NCI-H2107 (cell line): ENCODE measurements around the gene NOD2.
A peak's percentile ranks its signal among the peaks of the same experiment; 100 is the strongest.

Experiments
- DNase-seq: peaks from one replicate; lab custom pipeline; 2025; lab: John Stamatoyannopoulos, UW

Gene NOD2

DNA sequence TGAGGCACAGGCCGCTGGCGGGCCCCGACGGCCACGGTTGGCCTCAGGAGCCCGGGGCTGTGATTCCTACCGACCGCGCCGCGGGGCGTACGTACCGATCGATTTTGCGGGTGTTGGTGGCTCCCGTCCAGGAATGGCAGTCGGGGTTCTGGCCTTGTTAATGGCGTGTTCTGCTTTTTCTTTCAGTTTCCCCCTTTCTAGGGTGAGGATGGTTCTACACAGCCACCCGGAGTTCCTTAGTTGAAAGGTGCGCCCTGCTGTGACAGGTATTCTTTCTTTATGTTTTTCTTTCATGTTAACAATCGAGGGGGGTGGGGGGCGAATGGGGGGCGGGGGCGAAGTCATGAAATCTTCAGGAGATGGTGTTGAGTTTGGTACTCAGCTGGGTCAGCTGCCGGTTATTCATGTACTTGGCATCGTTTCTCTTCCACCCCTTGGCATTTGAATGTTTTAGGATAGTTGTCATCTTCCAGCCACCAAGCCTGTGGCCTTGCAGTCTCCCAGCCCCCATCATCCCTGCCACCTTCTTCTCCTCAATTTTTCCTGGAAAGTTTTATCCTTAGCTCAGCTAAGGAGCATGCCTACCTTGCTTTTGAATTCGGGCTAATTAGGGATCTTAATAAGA lies 49.3 kb downstream of the NOD2 start:
- DNase-seq, result no peak

DNA sequence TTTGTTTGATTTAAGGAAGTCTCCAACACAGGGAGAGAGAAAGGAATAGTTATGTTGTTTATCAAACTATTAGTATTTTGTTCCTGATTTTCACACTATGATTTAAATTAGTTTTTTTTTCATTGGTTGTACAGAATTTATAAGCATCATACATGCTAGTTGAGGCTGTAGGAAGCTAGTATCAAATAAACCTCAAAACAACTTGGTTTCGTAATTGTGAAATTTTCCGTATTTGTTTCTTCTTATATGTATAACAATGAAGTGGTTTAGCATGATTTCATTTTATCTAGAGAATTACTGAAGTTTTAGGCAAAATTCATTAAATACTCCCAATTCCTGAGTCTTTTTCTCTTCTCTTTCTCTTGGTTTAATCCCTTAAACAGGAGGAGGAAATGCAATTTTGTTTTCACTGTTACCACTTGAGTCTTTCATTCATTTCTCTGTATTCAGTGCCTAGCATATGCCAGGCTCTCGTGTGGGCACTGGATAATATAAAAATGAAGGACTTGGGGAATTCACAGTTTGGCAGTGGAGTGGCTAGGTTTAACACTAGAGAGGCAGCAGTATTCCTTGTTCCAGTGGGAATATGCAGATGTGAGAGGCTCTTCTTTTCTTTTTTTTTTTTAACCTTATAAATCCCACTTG lies 50.3 kb downstream of the NOD2 start:
- DNase-seq, result no peak

DNA sequence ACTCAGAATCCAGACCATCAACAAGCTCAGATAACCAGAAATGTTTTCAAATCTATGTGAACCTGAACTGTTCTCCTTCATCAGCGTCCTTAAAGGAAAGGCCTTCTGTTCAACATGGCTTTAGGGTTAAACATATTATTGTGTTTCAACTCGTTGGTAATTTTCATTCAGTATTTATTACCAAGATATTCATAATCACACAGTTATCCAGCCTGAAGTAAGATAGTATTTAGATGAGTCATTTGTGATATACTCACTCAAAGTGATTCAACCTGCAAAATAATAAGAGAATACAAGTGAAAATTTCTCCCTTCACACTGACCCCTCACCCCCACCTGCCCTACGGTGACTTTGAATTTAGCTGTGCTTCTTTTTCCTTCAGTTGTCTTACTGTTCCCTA lies 51.5 kb downstream of the NOD2 start:
- DNase-seq, result no peak

DNA sequence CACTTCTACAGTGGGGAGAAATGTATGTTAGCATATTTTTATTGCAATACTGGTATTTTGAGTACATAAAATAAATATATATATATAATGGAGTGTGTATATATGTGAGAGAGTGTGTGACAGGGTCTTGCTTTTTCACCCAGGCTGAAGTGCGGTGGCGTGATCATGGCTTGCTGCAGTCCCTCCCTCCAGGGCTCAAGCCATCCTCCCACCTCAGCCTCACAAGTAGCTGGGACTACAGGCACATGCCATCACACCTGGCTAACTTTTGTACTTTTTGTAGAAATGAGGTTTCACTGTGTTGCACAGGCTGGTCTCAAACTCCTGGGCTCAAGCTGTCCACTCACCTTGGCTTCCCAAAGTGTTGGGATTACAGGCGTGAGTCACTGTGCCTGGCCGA lies 52.5 kb downstream of the NOD2 start:
- no peak for DNase-seq

DNA sequence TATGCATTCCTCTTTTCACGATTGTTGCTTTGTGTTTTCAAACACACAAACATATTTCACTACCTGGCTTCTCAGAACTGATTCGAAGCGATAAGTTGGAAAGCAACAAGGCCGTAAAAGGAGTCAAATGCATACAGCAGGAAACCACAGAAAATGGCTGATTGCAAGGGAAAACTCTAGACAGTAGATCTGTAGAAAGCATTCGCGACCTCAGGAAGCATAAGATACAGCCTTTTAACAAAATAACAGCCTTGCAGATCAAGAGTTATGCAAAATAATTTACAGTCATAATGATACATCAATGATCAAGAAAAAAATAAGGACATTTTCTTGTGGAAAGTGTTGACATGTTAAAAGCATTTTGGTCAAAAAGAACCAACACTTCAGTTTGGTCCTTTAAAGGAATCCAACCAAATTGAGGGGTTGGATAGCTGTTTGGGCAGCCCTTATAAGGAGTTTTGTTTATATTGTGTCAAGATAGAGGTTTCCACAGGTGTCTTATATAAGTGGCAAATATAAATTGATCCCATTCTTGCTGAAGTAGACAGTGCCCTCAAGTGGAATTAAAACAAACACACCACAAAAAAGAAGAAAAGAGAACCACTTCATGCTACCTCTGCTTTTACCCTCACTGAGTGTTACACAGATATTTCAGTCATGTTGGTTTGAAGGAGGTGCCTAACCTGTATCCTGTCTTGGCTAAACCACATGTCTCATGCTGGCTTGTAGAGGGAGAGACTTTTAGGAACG lies 54.0 kb downstream of the NOD2 start:
- peak; percentile 15 for DNase-seq

DNA sequence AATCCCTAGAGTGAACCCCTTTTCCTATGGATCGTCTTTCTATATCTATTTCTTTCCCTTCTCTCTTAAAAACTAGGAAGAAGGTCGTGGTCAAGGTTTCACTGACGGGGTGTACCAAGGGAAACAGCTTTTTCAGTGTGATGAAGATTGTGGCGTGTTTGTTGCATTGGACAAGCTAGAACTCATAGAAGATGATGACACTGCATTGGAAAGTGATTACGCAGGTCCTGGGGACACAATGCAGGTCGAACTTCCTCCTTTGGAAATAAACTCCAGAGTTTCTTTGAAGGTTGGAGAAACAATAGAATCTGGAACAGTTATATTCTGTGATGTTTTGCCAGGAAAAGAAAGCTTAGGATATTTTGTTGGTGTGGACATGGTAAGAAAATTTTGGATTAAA lies 58.1 kb downstream of the NOD2 start:
- DNase-seq, result no peak

DNA sequence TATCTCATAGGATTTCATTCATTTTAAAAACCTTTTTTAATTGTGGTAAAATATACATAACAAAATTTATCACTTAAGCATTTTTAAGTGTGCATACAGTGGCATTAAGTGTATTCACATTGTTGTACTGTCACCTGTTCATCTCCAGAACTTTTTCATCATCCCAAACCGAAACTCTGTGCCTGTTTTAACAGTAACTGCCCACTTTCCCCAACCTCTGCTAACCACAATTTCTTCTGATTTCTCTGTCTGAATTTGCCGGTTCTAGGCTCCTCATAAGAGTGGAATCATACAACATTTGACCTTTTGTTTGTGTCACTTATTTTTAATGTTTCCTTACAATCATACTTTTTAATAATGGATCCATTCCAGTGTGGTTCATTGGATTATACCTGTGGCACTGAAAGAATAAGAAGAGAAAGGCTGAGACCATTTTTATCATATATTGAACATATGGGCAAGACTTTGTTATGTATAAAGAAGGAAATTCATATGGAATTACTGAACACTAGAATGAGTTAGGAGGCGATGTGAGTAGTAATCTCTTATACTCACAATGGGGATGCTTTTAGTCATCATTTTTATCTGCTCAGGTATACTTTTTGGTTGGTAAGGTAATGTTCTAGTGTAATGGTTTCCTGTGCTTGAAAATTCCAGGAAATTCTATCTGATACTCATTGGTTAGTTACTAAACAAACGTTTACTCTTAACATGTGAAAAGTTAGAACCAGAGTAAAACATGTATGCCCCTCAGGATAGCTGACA lies 59.2 kb downstream of the NOD2 start:
- no peak for DNase-seq

DNA sequence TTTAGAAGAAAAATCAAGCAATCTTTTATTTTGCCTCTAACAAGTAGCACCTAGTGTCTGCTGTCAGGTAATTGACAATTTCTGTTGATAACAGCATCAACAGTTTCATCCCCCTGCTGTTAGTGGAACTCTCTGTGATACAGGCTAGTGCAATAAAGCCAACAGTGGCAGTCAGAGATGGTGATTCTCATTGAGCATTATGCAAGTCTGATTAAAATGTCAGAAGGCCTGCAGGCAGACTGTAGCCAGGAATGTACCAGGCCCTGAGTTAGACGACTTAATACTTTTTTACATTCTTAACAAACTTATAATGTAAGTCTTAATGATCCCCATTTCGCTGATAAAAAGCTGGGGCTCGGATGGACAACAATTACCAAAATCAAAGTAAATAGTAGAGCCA lies 63.1 kb downstream of the NOD2 start:
- DNase-seq, result no peak

DNA sequence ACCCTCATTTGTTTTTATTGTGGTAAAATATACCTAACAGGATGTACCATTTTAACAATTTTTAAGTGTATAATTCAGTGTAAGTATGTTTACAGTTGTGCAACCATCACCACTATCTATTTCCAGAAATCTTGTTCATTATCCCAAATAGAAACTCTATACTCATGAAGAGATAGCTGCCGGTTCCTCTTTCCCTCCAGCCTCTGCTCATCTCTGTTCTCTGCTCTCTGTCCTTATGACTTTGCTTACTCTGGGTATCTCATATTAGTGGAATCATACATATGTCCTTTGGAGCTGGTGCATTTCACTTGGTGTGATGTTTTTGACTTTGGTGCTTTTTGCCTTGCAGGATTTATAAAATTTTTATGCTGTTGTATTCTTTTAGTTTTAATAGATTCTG lies 67.9 kb downstream of the NOD2 start:
- DNase-seq, result no peak

DNA sequence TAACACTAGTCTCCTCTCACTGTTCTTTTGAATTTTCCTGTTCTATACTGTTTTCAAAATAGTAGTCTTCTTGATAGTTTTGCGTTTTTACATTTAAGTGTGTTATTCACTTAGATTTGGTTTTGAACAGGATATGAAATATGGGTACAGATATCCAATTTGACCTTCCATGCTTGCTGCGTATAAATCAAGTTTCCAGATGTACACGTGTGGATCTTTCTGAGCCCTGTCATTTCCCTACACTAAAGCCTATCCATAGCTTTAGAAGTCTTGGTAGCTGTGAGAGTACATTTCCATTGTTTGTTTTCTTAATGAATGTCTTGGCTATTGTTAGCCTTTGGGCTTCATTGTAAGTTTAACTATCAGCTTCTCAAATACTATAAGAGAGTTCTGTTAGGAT lies 68.8 kb downstream of the NOD2 start:
- no peak for DNase-seq

DNA sequence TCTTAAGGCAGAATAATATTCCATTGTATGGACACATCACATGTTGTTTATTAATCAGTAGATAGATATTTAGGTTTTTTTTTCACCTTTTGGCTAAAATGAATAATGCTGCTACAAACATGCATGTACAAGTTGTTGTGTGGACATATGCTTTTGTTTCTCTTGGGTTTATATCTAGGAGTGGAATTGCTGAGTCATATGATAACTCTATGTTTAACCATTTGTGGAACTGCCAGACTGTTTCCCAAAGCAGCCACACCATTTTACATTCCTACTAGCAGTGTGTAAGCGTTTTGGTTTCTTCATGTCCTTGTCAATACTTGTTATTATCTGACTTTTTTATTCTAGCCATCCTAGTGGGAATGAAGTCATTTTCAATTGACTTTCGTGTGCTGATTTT lies 69.8 kb downstream of the NOD2 start:
- no peak for DNase-seq

DNA sequence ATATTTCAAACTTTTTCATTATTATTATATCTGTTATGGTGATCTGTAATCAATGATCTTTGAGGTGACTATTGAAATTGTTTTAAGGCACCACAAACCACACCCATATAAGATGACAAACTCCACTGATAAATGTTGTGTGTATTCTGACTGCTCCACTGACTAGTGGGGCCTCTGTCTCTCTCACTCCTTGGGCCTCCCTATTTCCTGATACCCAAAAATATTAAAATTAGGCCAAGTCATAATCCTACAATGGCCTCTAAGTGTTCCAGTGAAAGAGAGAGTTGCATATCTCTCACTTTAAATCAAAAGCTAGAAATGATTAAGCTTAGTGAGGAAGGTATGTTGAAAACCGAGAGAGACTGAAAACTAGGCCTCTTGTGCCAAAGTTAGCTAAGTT lies 71.9 kb downstream of the NOD2 start:
- no peak for DNase-seq

DNA sequence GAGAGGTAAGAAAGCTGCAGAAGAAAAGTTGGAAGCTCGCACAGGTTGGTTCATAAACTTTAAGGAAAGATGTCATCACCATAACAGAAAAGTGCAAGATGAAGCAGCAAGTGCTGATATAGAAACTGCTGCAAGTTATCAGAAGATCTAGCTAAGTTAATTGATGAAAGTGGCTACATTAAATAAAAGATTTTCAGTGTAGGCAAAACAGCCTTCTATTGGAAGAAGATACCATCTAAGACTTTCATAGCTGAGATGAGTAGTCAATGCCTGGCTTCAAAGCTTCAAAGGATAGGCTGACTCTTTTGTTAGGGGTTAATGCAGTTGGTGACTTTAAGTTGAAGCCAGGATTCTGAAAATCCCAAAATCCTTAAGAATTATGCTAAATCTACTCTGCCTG lies 72.5 kb downstream of the NOD2 start:
- no peak for DNase-seq

DNA sequence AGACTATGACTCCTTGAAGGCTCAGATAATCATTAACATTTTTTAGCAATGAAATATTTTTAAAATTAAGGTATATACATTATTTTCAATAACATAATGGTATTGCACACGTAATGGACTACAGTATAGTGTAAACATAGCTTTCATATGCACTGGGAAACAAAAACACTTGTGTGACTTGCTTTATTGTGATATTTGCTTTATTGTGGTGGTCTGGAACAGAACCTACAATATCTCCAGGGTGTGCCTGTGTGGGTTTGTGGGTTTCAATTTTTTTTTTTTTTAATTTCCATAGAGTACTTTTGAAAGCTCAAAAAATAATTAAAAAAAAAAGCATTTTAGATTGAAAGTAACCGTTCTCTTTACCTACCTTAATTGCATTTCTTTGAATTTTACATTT lies 73.8 kb downstream of the NOD2 start:
- DNase-seq, result no peak

DNA sequence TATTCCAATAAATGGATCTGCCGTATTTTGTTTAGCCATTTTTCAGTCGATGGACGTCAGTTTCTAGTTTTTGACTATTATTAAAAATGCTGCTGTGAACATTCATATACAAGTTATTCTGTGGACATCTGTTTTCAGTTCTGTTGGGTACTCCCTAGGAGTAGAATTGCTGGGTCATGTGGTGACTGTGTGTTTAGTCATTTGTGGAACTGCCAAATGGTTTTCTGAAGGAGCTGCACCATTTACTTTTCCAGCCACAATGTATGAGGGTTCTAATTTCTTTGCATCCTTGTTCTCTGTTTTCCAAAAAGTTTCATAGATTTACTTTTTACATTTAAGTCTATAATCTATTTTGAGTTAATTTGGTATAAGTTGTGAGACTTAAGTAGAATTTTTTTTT lies 78.0 kb downstream of the NOD2 start:
- no peak for DNase-seq

DNA sequence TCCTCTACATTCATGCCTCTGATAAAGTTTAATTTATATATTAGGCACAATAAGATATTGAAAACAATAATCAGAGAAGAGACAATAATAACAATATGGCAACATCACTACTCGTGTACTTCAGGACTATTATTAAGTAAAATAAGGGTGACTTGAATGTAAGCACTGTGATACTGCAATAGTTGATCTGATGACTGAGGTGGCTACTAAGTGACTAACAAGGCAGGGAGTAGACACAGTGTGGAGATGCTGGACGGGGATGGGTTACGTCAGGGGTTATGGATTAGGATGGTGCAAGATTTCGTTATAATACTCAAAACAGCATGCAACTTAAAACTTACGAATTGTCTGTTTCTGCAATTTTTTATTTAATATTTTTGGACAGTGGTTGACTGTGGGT lies 81.0 kb downstream of the NOD2 start:
- DNase-seq, result no peak

DNA sequence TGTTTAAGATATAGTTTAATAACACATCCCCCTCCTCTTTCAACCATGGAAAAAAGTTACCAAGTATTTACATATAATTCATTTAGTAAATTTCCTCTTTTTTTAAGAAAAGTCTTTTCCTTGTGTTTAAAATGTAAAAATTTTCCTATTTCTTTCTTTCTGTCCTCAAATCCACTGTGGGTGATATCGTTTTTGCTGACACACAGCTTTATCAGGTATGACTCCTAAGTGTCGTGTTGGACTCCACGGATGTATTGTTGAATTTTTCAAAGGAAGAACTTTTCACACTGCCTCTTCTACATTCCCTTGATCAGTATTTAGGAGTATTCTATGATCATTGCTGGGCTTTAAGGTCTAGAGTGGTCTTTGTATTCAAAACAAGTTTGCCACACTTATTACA lies 81.6 kb downstream of the NOD2 start:
- no peak for DNase-seq

DNA sequence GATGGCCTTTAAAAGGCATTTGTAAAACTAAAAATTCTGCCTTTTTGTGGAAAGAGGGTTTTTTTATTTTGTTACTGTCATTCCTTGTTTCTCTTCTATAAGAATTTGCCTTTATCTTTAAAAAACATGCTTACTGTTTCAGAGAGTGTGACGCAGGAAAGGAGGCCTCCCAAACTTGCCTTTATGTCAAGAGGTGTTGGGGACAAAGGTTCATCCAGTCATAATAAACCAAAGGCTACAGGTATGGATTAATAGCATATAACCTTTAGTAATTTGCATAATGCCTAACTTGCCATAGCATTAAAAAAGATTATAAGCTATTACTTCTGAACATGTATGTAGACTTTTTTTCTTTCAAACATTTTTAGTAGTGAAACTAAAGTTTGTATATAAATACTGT lies 82.6 kb downstream of the NOD2 start:
- DNase-seq, result no peak

DNA sequence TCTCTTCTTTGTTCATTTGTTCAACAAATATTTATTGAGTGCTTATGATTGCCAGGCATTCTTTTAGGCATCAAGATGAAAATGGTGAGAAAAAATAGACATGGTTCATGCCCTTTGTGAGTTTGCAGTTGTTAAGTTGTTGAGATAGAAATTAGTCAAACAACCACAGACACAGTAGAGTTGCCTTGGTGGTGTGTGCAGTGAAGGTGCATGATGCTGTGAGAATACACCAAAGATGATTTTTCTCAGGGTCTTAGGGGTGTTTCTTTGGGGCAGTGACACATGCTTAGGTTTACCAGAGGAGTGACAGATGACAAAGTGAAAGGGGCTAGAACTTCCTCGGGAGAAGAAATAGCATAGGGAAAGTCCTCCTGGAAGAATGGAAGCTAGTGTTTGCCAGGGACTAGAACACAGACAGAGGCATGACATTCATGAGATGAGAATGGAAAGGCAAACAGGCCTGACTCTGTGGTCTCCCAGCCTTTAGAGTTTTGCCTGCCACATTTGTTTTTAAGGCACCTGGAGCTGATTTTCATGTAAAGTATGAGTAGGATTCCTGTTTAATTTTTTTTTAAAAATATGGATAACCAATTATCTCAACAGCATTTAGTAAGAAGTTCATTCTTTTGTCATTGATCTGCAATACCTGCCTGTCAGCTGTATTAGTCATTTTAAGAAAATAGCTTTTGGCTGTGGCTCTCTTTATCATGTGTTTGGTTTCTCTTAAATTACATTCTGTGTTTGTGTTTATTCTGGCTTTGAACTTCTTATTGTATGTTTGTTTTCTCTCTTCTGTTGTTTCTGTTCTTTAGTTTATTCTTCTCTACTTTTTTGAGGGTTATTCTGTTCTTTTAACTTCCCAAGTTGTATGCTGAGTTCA lies 85.1 kb downstream of the NOD2 start:
- no peak for DNase-seq

DNA sequence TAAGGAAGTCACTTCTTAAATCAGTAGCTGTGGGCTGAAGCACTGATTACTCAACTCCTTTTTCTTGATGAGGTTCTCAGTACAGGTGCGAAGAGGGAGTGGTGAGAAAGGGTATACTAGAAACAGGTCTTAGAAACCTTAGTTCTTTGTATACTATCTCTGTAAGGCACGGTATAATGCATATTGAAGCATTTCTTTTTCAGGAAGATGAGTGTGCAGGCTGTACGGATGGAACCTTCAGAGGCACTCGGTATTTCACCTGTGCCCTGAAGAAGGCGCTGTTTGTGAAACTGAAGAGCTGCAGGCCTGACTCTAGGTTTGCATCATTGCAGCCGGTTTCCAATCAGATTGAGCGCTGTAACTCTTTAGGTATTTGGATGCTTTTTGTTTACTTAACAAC lies 87.6 kb downstream of the NOD2 start:
- no peak for DNase-seq

DNA sequence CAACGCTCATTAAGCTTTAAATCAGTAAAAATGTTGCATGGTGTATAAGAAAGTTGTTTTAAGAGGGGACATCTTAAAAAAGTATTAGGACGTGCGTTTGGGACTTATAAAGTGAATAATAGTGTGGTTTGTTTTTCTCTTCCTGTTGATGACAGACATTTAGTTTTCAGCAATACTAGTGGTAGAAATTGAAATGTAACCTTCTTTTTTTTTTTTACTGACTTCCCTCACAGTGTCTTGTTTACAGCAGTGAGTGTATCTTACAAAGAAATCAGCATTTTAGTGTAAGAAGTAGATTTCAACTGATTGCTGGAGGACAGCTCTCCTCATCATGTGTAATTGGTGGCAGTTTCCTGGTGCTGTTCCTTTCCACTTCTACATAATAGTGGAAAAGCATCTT lies 88.1 kb downstream of the NOD2 start:
- no peak for DNase-seq
